SK-N-SH (cell line): ENCODE measurements around the gene REG1A. TPM values are rescaled to one million over a fixed set of nuclear protein-coding genes. Genes with fewer than 3 reads are reported as not detected.

Experiments used
- CTCF ChIA-PET: fragments of 300-600, 350-600 bp; formaldehyde crosslinking; extraction: SDS; loops from one replicate; lab custom pipeline; 2021; lab: Yijun Ruan, JAX
- POLR2A ChIA-PET: fragments of 350-600 bp; sonication (Branson Sonifier 250); formaldehyde crosslinking; extraction: SDS; loops from one replicate; lab custom pipeline; 2020; ENCODE audit warnings: antibody characterized with exemption, inconsistent platforms; lab: Yijun Ruan, JAX
- DNase-seq: peaks from one replicate; pipeline ENCODE4 v3.0.0; 2012
- H2AFZ ChIP-seq: fragments of 200-600 bp; sonication (generic); 2 replicates; pipeline ENCODE4 v1.8.1; 2016; ENCODE audit warnings: antibody characterized with exemption, mild to moderate bottlenecking, low read depth
- H3F3A ChIP-seq: fragments of 200-600 bp; sonication (generic); replicated peaks from 2 replicates; pipeline ENCODE3; 2016; ENCODE audit warnings: antibody characterized with exemption, mild to moderate bottlenecking; ENCODE audit not compliant: insufficient read depth
- H3K27ac ChIP-seq, 2 experiments: fragments of 200-500 bp in 1 of 2; fragments of 200-600 bp in 1 of 2; sonication (Bioruptor generic) in 1 of 2; sonication (generic), shearing (Covaris generic) in 1 of 2; 2 replicates each; pipeline versions ENCODE4 v1.5.1 to v1.6.1; 2014 to 2016; ENCODE audit warnings: low read depth in 2 of 2, inconsistent platforms in 1 of 2, low read length in 1 of 2, mild to moderate bottlenecking in 1 of 2, mixed read lengths in 1 of 2
- H3K27me3 ChIP-seq: fragments of 200-600 bp; sonication (generic), shearing (Covaris generic); 2 replicates; pipeline ENCODE4 v1.6.1; 2016; ENCODE audit warnings: mixed run types; ENCODE audit not compliant: insufficient read depth
- H3K36me3 ChIP-seq, 2 experiments: fragments of 200-500 bp in 1 of 2; fragments of 200-600 bp in 1 of 2; sonication (Bioruptor generic) in 1 of 2; sonication (generic) in 1 of 2; replicated peaks in 1 of 2; 2 replicates each; pipeline versions ENCODE3 to v1.5.1; 2014 to 2016; ENCODE audit warnings: low read length in 1 of 2, mild to moderate bottlenecking in 1 of 2; ENCODE audit not compliant: insufficient read depth in 2 of 2, control insufficient read depth in 1 of 2
- H3K4me1 ChIP-seq, 2 experiments: fragments of 200-500 bp in 1 of 2; fragments of 200-600 bp in 1 of 2; sonication (Bioruptor generic) in 1 of 2; sonication (generic), shearing (Covaris generic) in 1 of 2; 2 replicates each; pipeline versions ENCODE4 v1.5.1 to v1.6.1; 2014 to 2016; ENCODE audit warnings: low read depth in 1 of 2, low read length in 1 of 2, mixed run types in 1 of 2; ENCODE audit not compliant: insufficient read depth in 2 of 2, control insufficient read depth in 1 of 2
- H3K4me2 ChIP-seq: fragments of 200-600 bp; sonication (generic), shearing (Covaris generic); 2 replicates; pipeline ENCODE4 v1.6.1; 2017; ENCODE audit warnings: mixed run types
- H3K4me3 ChIP-seq, 2 experiments: fragments of 200-500 bp in 1 of 2; fragments of 200-600 bp in 1 of 2; sonication (Bioruptor generic) in 1 of 2; sonication (generic), shearing (Covaris generic) in 1 of 2; 2 replicates each; pipeline versions ENCODE4 v1.5.1 to v1.8.1; 2014 to 2016; ENCODE audit warnings: low read depth in 2 of 2, inconsistent platforms in 1 of 2, low read length in 1 of 2, mild to moderate bottlenecking in 1 of 2, mixed read lengths in 1 of 2, moderate library complexity in 1 of 2
- H3K79me2 ChIP-seq: fragments of 200-600 bp; sonication (generic); 2 replicates; pipeline ENCODE4 v1.8.1; 2017; ENCODE audit warnings: mild to moderate bottlenecking; ENCODE audit not compliant: insufficient read depth
- H3K9ac ChIP-seq: fragments of 200-600 bp; sonication (generic); 2 replicates; pipeline ENCODE4 v1.6.1; 2017; ENCODE audit warnings: mixed run types
- H3K9me2 ChIP-seq: fragments of 200-600 bp; sonication (generic); 2 replicates; pipeline ENCODE4 v1.6.1; 2017; ENCODE audit warnings: mixed run types
- H3K9me3 ChIP-seq: fragments of 200-600 bp; sonication (generic); 2 replicates; pipeline ENCODE4 v1.6.1; 2017; ENCODE audit warnings: mixed run types, mild to moderate bottlenecking, moderate library complexity
- H4K20me1 ChIP-seq: fragments of 200-600 bp; sonication (generic); 2 replicates; pipeline ENCODE4 v1.6.1; 2017; ENCODE audit warnings: mild to moderate bottlenecking, mixed run types; ENCODE audit not compliant: insufficient read depth
- ELF1 ChIP-seq: IDR thresholded peaks from 2 replicates; pipeline ENCODE4 v1.4.0; 2012
- EP300 ChIP-seq, 2 experiments: IDR thresholded peaks; 2 replicates each; pipeline versions ENCODE4 v1.4.0 to v1.6.1; 2012; ENCODE audit warnings: borderline replicate concordance in 1 of 2, low read depth in 1 of 2, low read length in 1 of 2
- FOSL2 ChIP-seq: IDR thresholded peaks from 2 replicates; pipeline ENCODE4 v1.4.0; 2012; ENCODE audit warnings: low read depth, mild to moderate bottlenecking, moderate library complexity, borderline replicate concordance
- GATA2 ChIP-seq: sonication (generic); formaldehyde crosslinking; IDR thresholded peaks from 2 replicates; pipeline ENCODE4 v1.5.0; 2020; ENCODE audit warnings: mild to moderate bottlenecking, missing genetic modification reagents
- JUND ChIP-seq: IDR thresholded peaks from 2 replicates; pipeline ENCODE4 v1.4.0; 2012
- NFIC ChIP-seq: IDR thresholded peaks from 2 replicates; pipeline ENCODE4 v1.4.0; 2012; ENCODE audit warnings: borderline replicate concordance
- NRF1 ChIP-seq: IDR thresholded peaks from 2 replicates; pipeline ENCODE4 v1.6.1; 2012; ENCODE audit warnings: low read depth, mild to moderate bottlenecking, low read length
- POLR2AphosphoS5 ChIP-seq: IDR thresholded peaks from 2 replicates; pipeline ENCODE4 v1.6.1; 2012; ENCODE audit warnings: low read depth, low read length
- RAD21 ChIP-seq: IDR thresholded peaks from 2 replicates; pipeline ENCODE4 v1.6.1; 2012; ENCODE audit warnings: mild to moderate bottlenecking, low read length
- RCOR1 ChIP-seq: fragments of 150-350 bp; IDR thresholded peaks from 2 replicates; pipeline ENCODE4 v1.6.1; 2017; ENCODE audit warnings: antibody characterized with exemption, low read length
- RFX5 ChIP-seq: IDR thresholded peaks from 2 replicates; pipeline ENCODE4 v1.6.1; 2012; ENCODE audit warnings: mild to moderate bottlenecking, improper control_type of control experiment, low read length
- RXRA ChIP-seq: IDR thresholded peaks from 2 replicates; pipeline ENCODE4 v1.4.0; 2012; ENCODE audit warnings: low read depth, mild to moderate bottlenecking, borderline replicate concordance
- SIN3A ChIP-seq: IDR thresholded peaks from 2 replicates; pipeline ENCODE4 v1.6.1; 2012; ENCODE audit warnings: low read depth, mild to moderate bottlenecking, low read length, moderate library complexity, borderline replicate concordance
- SMC3 ChIP-seq: IDR thresholded peaks from 2 replicates; pipeline ENCODE4 v1.6.1; 2012; ENCODE audit warnings: low read depth, low read length, improper control_type of control experiment
- TCF12 ChIP-seq: IDR thresholded peaks from 2 replicates; pipeline ENCODE4 v1.4.0; 2012
- TEAD4 ChIP-seq: IDR thresholded peaks from 2 replicates; pipeline ENCODE4 v1.4.0; 2012; ENCODE audit warnings: mild to moderate bottlenecking, borderline replicate concordance; ENCODE audit not compliant: insufficient read depth
- WGBS: methylation state at CpG from one replicate; pipeline ENCODE4 v1.1.6; 2017; ENCODE audit warnings: low lambda C conversion rate; 5-methylcytosine and 5-hydroxymethylcytosine counted together
- polyA plus RNA-seq, 3 experiments: library from polyadenylated mRNA; depleted of rRNA; stranded (reverse); fragments of >200 nt; gene quantifications; 2 replicates each; pipeline ENCODE4 v1.2.3, GENCODE V29; 2012
- TF ChIP-seq, protein P1 (sequence below): IDR thresholded peaks from 2 replicates; pipeline ENCODE4 v1.6.1; 2012; ENCODE audit warnings: mild to moderate bottlenecking, low read depth, low read length, moderate library complexity
- TF ChIP-seq, protein P2 (sequence below): fragments of 150-350 bp; IDR thresholded peaks from 2 replicates; pipeline ENCODE4 v1.6.1; 2017; ENCODE audit warnings: antibody characterized with exemption, low read length, low read depth, borderline replicate concordance
- TF ChIP-seq, protein P3 (sequence below): IDR thresholded peaks from 2 replicates; pipeline ENCODE4; 2012
- TF ChIP-seq, protein P4 (sequence below): IDR thresholded peaks from 2 replicates; pipeline ENCODE4 v1.4.0; 2012; ENCODE audit warnings: low read depth, borderline replicate concordance
- TF ChIP-seq, protein P5 (sequence below): fragments of 200-600 bp; sonication (generic); IDR thresholded peaks from 2 replicates; pipeline ENCODE4 v1.6.1; 2017; ENCODE audit warnings: antibody characterized with exemption, mild to moderate bottlenecking, moderate library complexity

The REG1A gene
- polyA plus RNA-seq, 1 of the 3 experiments (the other 2 are of a cell fraction) = not detected

DNA sequence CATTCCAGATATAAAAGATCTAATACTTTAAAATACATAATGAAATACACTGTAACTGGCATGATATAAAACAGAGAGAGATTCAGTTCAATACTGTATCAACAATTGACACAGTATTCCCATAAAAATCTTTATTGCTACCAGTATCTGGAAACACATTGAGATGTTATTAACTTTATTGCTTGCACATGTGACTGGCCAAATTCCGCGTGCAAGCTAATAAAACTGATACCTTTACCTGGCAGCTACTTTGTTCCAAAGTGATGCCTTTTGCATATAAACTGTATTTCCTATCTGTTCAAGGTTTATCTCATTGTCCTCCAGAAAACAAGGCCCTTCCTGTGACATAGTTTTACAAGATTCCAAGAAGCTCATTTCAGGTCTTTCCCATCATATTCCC is 17.1 kb upstream of the REG1A start:
- H3F3A ChIP-seq = no peaks in the 10 kb centered on the region
- no peaks in the 10 kb centered on the region for H3K36me3 ChIP-seq
- no peak overlapping the region for H3K27ac ChIP-seq
- H3K27me3 ChIP-seq = no peaks in the 10 kb centered on the region
- ChIA-PET CTCF (interaction anchor here (1.0 kb wide), 1 partner anchor 54 kb away, joined by 3 read pairs; no protein-coding TSS in a partner anchor), POLR2A (no interaction called here)
- 0 out of 2 replicates have a peak, but pooled peaks cover 3% of the 10 kb centered on the region for H3K9me3 ChIP-seq
- H4K20me1 ChIP-seq = no peaks in the 10 kb centered on the region
- H3K79me2 ChIP-seq = no peaks in the 10 kb centered on the region
- H3K4me2 ChIP-seq = no peak overlapping the region
- no peak overlapping the region for H3K4me3 ChIP-seq
- DNase-seq = no peak
- no peaks in the 10 kb centered on the region for H3K4me1 ChIP-seq
- no peak overlapping the region for H3K9ac ChIP-seq
- no peaks in the 10 kb centered on the region for H3K9me2 ChIP-seq
- H2AFZ ChIP-seq = no peak overlapping the region
- TF ChIP-seq RFX5 (no peak), FOSL2 (no peak), RCOR1 (no peak), POLR2AphosphoS5 (no peak), ELF1 (no peak), EP300 (IDR thresholded peaks at IDR 0.05; ENCODE audit: borderline replicate concordance in 1 of 2, low read depth in 1 of 2, low read length in 1 of 2) (no peak), TEAD4 (no peak)
- 65% methylated on average over 2 of the region's 2 CpGs for WGBS

DNA sequence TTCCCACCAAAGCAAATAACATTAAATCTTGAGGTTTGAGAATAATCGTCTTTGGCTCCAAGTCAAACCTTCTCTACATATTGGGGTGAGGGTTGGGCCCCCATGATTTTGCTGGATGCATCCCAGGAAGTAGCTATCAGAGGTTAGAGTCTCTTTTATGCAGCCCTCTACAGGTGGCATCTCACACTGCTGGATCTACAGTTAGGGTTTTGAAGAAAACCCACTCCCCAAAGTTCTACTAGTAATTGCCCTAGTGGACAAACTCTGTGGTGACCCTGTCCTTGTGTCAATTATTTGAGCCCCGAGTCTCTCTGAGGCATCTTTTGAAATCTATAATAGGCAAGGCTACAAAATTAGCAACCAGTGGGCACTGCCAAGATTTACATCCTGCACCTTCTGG is 15.0 kb upstream of the REG1A start:
- no peaks in the 10 kb centered on the region for H3F3A ChIP-seq
- H3K36me3 ChIP-seq = no peaks in the 10 kb centered on the region
- no peak overlapping the region for H2AFZ ChIP-seq
- no peak overlapping the region for H3K4me2 ChIP-seq
- no peaks in the 10 kb centered on the region for H3K9me2 ChIP-seq
- WGBS = 14% methylated on average over 2 of the region's 2 CpGs
- ChIA-PET POLR2A (no interaction called here), CTCF (no interaction called here)
- no peak for TF ChIP-seq RXRA
- TF ChIP-seq NRF1 = no peak
- TF ChIP-seq SMC3 = no peak
- TF ChIP-seq JUND = no peak
- TF ChIP-seq, protein P1, sequence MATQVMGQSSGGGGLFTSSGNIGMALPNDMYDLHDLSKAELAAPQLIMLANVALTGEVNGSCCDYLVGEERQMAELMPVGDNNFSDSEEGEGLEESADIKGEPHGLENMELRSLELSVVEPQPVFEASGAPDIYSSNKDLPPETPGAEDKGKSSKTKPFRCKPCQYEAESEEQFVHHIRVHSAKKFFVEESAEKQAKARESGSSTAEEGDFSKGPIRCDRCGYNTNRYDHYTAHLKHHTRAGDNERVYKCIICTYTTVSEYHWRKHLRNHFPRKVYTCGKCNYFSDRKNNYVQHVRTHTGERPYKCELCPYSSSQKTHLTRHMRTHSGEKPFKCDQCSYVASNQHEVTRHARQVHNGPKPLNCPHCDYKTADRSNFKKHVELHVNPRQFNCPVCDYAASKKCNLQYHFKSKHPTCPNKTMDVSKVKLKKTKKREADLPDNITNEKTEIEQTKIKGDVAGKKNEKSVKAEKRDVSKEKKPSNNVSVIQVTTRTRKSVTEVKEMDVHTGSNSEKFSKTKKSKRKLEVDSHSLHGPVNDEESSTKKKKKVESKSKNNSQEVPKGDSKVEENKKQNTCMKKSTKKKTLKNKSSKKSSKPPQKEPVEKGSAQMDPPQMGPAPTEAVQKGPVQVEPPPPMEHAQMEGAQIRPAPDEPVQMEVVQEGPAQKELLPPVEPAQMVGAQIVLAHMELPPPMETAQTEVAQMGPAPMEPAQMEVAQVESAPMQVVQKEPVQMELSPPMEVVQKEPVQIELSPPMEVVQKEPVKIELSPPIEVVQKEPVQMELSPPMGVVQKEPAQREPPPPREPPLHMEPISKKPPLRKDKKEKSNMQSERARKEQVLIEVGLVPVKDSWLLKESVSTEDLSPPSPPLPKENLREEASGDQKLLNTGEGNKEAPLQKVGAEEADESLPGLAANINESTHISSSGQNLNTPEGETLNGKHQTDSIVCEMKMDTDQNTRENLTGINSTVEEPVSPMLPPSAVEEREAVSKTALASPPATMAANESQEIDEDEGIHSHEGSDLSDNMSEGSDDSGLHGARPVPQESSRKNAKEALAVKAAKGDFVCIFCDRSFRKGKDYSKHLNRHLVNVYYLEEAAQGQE = no peak
- TF ChIP-seq RFX5 = no peak
- TF ChIP-seq RCOR1 = no peak
- TF ChIP-seq SIN3A = no peak
- no peak for TF ChIP-seq RAD21
- TF ChIP-seq, protein P2, sequence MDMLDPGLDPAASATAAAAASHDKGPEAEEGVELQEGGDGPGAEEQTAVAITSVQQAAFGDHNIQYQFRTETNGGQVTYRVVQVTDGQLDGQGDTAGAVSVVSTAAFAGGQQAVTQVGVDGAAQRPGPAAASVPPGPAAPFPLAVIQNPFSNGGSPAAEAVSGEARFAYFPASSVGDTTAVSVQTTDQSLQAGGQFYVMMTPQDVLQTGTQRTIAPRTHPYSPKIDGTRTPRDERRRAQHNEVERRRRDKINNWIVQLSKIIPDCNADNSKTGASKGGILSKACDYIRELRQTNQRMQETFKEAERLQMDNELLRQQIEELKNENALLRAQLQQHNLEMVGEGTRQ = no peak
- TF ChIP-seq, protein P3, sequence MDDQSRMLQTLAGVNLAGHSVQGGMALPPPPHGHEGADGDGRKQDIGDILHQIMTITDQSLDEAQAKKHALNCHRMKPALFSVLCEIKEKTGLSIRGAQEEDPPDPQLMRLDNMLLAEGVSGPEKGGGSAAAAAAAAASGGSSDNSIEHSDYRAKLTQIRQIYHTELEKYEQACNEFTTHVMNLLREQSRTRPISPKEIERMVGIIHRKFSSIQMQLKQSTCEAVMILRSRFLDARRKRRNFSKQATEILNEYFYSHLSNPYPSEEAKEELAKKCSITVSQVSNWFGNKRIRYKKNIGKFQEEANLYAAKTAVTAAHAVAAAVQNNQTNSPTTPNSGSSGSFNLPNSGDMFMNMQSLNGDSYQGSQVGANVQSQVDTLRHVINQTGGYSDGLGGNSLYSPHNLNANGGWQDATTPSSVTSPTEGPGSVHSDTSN = no peak
- TF ChIP-seq, protein P4, sequence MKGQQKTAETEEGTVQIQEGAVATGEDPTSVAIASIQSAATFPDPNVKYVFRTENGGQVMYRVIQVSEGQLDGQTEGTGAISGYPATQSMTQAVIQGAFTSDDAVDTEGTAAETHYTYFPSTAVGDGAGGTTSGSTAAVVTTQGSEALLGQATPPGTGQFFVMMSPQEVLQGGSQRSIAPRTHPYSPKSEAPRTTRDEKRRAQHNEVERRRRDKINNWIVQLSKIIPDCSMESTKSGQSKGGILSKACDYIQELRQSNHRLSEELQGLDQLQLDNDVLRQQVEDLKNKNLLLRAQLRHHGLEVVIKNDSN = no peak
- no peak for TF ChIP-seq GATA2 (CRISPR knock-in tag)
- TF ChIP-seq, protein P5, sequence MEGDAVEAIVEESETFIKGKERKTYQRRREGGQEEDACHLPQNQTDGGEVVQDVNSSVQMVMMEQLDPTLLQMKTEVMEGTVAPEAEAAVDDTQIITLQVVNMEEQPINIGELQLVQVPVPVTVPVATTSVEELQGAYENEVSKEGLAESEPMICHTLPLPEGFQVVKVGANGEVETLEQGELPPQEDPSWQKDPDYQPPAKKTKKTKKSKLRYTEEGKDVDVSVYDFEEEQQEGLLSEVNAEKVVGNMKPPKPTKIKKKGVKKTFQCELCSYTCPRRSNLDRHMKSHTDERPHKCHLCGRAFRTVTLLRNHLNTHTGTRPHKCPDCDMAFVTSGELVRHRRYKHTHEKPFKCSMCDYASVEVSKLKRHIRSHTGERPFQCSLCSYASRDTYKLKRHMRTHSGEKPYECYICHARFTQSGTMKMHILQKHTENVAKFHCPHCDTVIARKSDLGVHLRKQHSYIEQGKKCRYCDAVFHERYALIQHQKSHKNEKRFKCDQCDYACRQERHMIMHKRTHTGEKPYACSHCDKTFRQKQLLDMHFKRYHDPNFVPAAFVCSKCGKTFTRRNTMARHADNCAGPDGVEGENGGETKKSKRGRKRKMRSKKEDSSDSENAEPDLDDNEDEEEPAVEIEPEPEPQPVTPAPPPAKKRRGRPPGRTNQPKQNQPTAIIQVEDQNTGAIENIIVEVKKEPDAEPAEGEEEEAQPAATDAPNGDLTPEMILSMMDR = no peak
- TF ChIP-seq NFIC = no peak
- no peak for TF ChIP-seq TCF12
- no peaks in the 10 kb centered on the region for H3K27me3 ChIP-seq
- no peaks in the 10 kb centered on the region for H4K20me1 ChIP-seq
- H3K9me3 ChIP-seq = 0 out of 2 replicates have a peak, but pooled peaks cover 3% of the 10 kb centered on the region
- no peak overlapping the region for H3K9ac ChIP-seq
- no peaks in the 10 kb centered on the region for H3K79me2 ChIP-seq
- no peak overlapping the region for H3K4me3 ChIP-seq
- no peak overlapping the region for H3K27ac ChIP-seq
- no peak for DNase-seq
- H3K4me1 ChIP-seq = no peaks in the 10 kb centered on the region
